NB4 (cell line): ENCODE results near the gene CCDC61.

ENCODE experiments used
- DNase-seq: peaks from one replicate; pipeline ENCODE4 v3.0.0; 2010; ENCODE audit warnings: low read depth
- H3K4me3 ChIP-seq: one replicate; pipeline ENCODE4 v1.5.1; 2011; ENCODE audit warnings: mild to moderate bottlenecking, low read depth, low read length, moderate library complexity
- MYC ChIP-seq: IDR thresholded peaks from 2 replicates; pipeline ENCODE4 v1.6.1; 2011; ENCODE audit warnings: low read depth, low read length
- POLR2A ChIP-seq: IDR thresholded peaks from 2 replicates; pipeline ENCODE4 v1.6.1; 2011; ENCODE audit warnings: mild to moderate bottlenecking; ENCODE audit not compliant: insufficient read length; ENCODE audit errors: extremely low read depth
- TF ChIP-seq, protein P1 (sequence below): IDR thresholded peaks from 2 replicates; pipeline ENCODE4 v1.6.1; 2011; ENCODE audit warnings: low read depth, low read length
- TF ChIP-seq, protein P2 (sequence below): IDR thresholded peaks from one replicate; pipeline ENCODE4 v1.5.1; 2012; ENCODE audit warnings: low read depth, low read length

The CCDC61 gene

DNA sequence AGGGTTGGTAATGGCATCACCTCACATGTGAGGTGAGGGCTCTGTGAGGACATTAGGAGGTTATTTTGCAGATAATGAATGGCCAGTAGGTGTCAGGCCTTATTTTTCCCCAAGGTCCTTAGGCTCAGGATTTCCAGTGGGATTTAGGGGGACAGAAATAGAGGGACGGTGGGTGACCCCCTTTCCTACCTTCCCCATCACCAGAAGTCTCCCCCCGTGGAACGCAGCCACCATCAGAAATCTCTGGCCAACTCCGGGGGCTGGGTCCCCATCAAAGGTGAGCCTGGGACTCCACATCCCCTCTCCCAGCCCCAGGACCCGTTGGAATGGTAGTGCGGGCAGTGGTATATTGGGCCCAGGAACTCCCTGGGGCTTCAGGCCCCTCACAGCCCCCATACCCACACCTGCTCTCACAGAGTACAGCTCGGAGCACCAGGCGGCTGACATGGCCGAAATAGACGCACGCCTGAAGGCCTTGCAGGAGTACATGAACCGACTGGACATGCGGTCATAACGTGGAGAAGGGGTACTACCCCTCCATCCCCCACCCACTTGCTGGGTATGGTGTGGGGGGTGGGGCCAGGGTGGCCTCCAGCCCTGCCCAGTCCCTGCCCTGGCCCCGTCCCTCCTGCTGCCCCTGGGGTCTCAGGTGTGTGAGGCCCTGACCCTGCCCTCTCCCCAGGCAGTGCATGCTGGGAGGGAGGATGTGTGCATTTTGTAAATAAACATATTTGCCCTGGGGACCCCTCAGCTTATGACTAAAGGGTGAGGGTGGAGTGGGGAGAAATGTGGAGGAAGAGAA lies 22.8 kb downstream of the CCDC61 start:
- TF ChIP-seq MYC (no peak), POLR2A (no peak)
- TF ChIP-seq, protein P1, sequence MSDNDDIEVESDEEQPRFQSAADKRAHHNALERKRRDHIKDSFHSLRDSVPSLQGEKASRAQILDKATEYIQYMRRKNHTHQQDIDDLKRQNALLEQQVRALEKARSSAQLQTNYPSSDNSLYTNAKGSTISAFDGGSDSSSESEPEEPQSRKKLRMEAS: no peak
- TF ChIP-seq, protein P2, sequence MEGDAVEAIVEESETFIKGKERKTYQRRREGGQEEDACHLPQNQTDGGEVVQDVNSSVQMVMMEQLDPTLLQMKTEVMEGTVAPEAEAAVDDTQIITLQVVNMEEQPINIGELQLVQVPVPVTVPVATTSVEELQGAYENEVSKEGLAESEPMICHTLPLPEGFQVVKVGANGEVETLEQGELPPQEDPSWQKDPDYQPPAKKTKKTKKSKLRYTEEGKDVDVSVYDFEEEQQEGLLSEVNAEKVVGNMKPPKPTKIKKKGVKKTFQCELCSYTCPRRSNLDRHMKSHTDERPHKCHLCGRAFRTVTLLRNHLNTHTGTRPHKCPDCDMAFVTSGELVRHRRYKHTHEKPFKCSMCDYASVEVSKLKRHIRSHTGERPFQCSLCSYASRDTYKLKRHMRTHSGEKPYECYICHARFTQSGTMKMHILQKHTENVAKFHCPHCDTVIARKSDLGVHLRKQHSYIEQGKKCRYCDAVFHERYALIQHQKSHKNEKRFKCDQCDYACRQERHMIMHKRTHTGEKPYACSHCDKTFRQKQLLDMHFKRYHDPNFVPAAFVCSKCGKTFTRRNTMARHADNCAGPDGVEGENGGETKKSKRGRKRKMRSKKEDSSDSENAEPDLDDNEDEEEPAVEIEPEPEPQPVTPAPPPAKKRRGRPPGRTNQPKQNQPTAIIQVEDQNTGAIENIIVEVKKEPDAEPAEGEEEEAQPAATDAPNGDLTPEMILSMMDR: no peak
- DNase-seq: peak; percentile 10
- H3K4me3 ChIP-seq: no peak overlapping the region

DNA sequence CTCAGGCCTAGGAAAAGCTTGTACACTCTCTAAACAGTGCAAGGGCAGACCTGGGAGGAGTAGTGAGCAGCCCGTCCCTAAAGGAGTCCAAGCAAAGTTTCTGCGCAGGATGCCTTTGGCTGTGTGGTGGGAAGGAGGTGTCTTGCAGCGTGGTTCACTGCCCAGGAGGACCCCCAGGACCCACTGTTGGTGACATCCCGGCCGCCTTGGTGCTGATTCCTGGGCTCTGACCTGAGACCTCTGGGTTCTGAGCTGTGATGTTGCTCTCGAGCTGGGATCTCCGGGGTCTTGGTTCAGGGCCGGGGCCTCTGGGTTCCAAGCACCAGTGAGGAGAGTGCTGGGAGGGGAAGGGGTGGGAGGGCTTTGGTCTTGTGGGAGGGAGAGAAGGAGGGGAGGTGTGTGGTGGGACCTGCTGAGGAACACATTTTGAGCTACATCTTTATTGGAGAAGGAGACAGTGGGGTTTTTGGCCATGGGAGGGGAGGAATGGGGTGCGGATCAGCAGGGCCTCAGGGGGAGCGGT lies 23.5 kb downstream of the CCDC61 start:
- DNase-seq: peak; percentile 7
- no peak overlapping the region for H3K4me3 ChIP-seq
- TF ChIP-seq POLR2A: no peak
- TF ChIP-seq MYC: no peak
- TF ChIP-seq, protein P2: no peak
- TF ChIP-seq, protein P1: no peak

DNA sequence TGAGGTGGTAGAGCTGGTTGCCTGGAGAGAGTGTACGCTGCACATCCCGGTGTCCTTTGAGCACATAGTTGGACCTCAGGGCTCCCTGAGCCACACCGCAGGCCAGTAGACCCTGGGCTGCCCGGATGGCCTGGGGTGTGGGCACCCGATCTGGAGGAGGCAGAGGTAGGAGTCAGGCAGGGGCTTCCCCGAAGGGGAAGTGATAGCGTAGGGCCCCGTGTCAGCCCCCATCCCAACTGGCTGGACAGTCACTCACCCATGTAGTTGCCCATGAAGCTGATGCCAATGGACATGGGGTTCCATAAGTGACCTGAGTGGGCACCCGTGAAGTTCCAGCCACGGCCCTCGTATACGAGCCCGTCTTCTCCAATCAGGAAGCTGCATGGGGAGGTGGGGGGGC lies 24.0 kb downstream of the CCDC61 start:
- DNase-seq: no peak
- no peak overlapping the region for H3K4me3 ChIP-seq
- TF ChIP-seq, protein P1: no peak

DNA sequence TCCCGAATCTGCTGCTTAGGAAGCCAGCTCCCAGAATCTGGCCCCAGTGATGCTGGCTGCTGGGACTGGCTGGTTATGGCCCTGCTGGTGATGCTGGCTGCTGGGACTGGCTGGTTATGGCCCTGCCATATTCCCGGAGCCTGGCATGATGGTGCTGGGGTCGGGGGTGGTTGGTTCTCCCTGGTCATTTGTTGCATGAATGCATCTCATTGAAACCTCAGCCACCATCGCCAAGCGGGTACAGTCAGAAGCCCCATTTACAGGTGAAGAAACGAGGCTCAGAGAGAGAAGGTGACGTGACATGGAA lies 25.5 kb downstream of the CCDC61 start:
- TF ChIP-seq MYC (no peak), POLR2A (no peak)
- TF ChIP-seq, protein P2: no peak
- TF ChIP-seq, protein P1: no peak
- H3K4me3 ChIP-seq: no peak overlapping the region
- DNase-seq: no peak

DNA sequence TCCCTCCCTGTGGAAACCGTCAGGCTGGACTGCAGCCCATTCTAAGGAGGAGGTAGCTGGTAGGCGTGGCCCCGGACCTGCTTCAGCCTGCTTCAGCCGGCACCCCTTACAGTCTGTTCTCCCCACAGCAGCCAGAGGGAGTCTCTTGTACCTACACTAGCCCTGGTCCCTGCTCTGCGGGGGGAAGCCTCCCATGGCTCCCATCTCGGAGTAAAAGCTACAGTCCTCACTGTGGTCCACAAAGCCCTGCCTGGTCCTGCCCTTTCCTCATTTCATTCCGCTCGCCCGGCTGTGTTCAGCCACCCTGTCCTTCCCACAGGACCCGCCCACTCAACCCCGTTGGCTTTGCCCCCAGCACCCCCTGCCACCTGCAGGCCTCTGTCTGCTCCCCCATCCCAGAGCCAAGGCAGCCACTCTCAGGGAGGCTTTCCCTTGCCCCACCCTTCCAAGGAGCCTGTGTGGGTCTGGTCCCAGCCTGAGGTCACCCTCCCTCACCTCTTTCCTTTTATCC lies 26.3 kb downstream of the CCDC61 start:
- peak; percentile 36 for DNase-seq
- H3K4me3 ChIP-seq: no peak overlapping the region
- TF ChIP-seq POLR2A (no peak), MYC (no peak)
- TF ChIP-seq, protein P2: no peak
- TF ChIP-seq, protein P1: no peak

DNA sequence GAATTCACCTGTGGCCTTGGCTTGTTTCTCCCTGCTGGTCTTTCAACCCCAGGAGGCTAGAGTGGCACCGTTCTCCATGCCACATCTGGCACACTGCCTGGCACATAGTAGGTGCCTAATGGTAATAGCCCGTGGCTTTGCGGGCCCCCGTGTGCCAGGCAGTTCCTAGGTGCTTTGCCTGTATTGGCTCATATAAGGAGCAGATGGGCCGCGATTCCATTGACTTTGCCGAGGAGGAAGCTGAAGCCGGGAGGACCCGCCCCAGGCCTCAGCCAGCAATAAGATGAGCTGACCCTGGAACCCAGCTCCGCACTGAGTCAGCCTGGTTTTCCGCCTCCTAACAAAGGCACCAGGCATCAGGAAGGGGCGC lies 26.8 kb downstream of the CCDC61 start:
- DNase-seq: no peak
- TF ChIP-seq POLR2A (no peak), MYC (no peak)
- TF ChIP-seq, protein P1: no peak
- TF ChIP-seq, protein P2: no peak
- no peak overlapping the region for H3K4me3 ChIP-seq
